IPS-18c (cell line): ENCODE results near the gene SLC26A6.

Experiments used
- H3K4me3 ChIP-seq: 2 replicates; pipeline ENCODE4 v1.7.0; 2013; ENCODE audit warnings: low read depth, mild to moderate bottlenecking, low read length, moderate library complexity; ENCODE audit not compliant: insufficient read depth
- H3K9me3 ChIP-seq: one replicate; pipeline ENCODE4 v1.6.1; 2013; ENCODE audit warnings: mild to moderate bottlenecking, low read length, moderate library complexity; ENCODE audit not compliant: control insufficient read depth, insufficient read depth

Gene SLC26A6

GRCh38 chr3:48644898-48645760 is 9.9 kb upstream of the SLC26A6 start:
- no peaks in the 10 kb centered on the region for H3K9me3 ChIP-seq
- H3K4me3 ChIP-seq: no peak overlapping the region

GRCh38 chr3:48642605-48643004 is 7.3 kb upstream of the SLC26A6 start:
- Histone ChIP-seq H3K9me3 (no peaks in the 10 kb centered on the region), H3K4me3 (no peak overlapping the region)

GRCh38 chr3:48641396-48641795 is 6.1 kb upstream of the SLC26A6 start:
- no peak overlapping the region for H3K4me3 ChIP-seq
- H3K9me3 ChIP-seq: no peaks in the 10 kb centered on the region

- Histone ChIP-seq H3K4me3 (no peak overlapping the region), H3K9me3 (peaks cover 2% of the 10 kb centered on the region)
These were observed 4.8 kb upstream of the SLC26A6 start for GRCh38 chr3:48639944-48640606.

- Histone ChIP-seq H3K4me3 (no peak overlapping the region), H3K9me3 (peaks cover 2% of the 10 kb centered on the region)
These were observed 2.0 kb upstream of the SLC26A6 start for GRCh38 chr3:48637305-48637704.

- H3K4me3 ChIP-seq: peak overlapping the region; percentile 99
- H3K9me3 ChIP-seq: peaks cover 2% of the 10 kb centered on the region
These were observed 941 bp upstream of the SLC26A6 start for GRCh38 chr3:48636149-48636655.

- peak overlapping the region; percentile 99 for H3K4me3 ChIP-seq
- peaks cover 2% of the 10 kb centered on the region for H3K9me3 ChIP-seq
These were observed 520 bp downstream of the SLC26A6 start for GRCh38 chr3:48634661-48635221.

- peak overlapping the region; percentile 99; the same call in 1 of the 2 replicates for H3K4me3 ChIP-seq
- H3K9me3 ChIP-seq: peaks cover 2% of the 10 kb centered on the region
These were observed 1.5 kb downstream of the SLC26A6 start for GRCh38 chr3:48633743-48634142.

- H3K4me3 ChIP-seq: no peak overlapping the region
- peaks cover 2% of the 10 kb centered on the region for H3K9me3 ChIP-seq
These were observed 2.0 kb downstream of the SLC26A6 start for GRCh38 chr3:48633256-48633655.

- no peak overlapping the region for H3K4me3 ChIP-seq
These were observed 3.5 kb downstream of the SLC26A6 start for GRCh38 chr3:48631516-48632448.

GRCh38 chr3:48630833-48631232 is 4.4 kb downstream of the SLC26A6 start:
- peaks cover 2% of the 10 kb centered on the region for H3K9me3 ChIP-seq
- H3K4me3 ChIP-seq: no peak overlapping the region

More at GRCh38 chr3:48631516-48632448, 3.5 kb downstream of the SLC26A6 start:
- peaks cover 2% of the 10 kb centered on the region for H3K9me3 ChIP-seq

GRCh38 chr3:48630407-48630806 is 4.9 kb downstream of the SLC26A6 start:
- H3K9me3 ChIP-seq: peaks cover 2% of the 10 kb centered on the region
- no peak overlapping the region for H3K4me3 ChIP-seq

GRCh38 chr3:48629894-48630293 is 5.4 kb downstream of the SLC26A6 start:
- no peaks in the 10 kb centered on the region for H3K9me3 ChIP-seq
- no peak overlapping the region for H3K4me3 ChIP-seq

- H3K9me3 ChIP-seq: no peaks in the 10 kb centered on the region
- no peak overlapping the region for H3K4me3 ChIP-seq
These were observed 6.8 kb downstream of the SLC26A6 start for GRCh38 chr3:48628277-48629017.

GRCh38 chr3:48625600-48625999 is 9.7 kb downstream of the SLC26A6 start:
- H3K4me3 ChIP-seq: no peak overlapping the region

GRCh38 chr3:48624767-48625166 is 10.5 kb downstream of the SLC26A6 start:
- no peak overlapping the region for H3K4me3 ChIP-seq
- no peaks in the 10 kb centered on the region for H3K9me3 ChIP-seq

More at GRCh38 chr3:48625600-48625999, 9.7 kb downstream of the SLC26A6 start:
- H3K9me3 ChIP-seq: no peaks in the 10 kb centered on the region
